SK-N-SH treated with all-trans-retinoic acid at 6 μM for 48 hours (cell line): Measurements from ENCODE around the gene TMOD2.

Source experiments
- ARNTL ChIP-seq: fragments of 450-650 bp; formaldehyde crosslinking; IDR thresholded peaks from 2 replicates; pipeline ENCODE4 v1.5.0; 2020; ENCODE audit warnings: low read depth, mild to moderate bottlenecking, moderate library complexity, borderline replicate concordance
- BACH2 ChIP-seq: fragments of 250-450 bp; sonication (Bioruptor Pico); IDR thresholded peaks from 2 replicates; pipeline ENCODE4 v1.9.0; 2021; ENCODE audit warnings: mild to moderate bottlenecking, borderline replicate concordance
- CREB5 ChIP-seq: fragments of 250-450 bp; sonication (Bioruptor Pico); IDR thresholded peaks from 2 replicates; pipeline ENCODE4 v1.5.1; 2020; ENCODE audit warnings: low read depth, mild to moderate bottlenecking, moderate library complexity
- ESRRG ChIP-seq: fragments of 250-450 bp; sonication (Bioruptor Pico); IDR thresholded peaks from 2 replicates; pipeline ENCODE4 v1.6.1; 2021; ENCODE audit warnings: mild to moderate bottlenecking
- PATZ1 ChIP-seq: fragments of 250-450 bp; sonication (Bioruptor Pico); IDR thresholded peaks from 2 replicates; pipeline ENCODE4 v1.8.0; 2020; ENCODE audit warnings: mild to moderate bottlenecking, moderate library complexity, borderline replicate concordance
- RARB ChIP-seq: fragments of 250-450 bp; sonication (Bioruptor Pico); IDR thresholded peaks from 2 replicates; pipeline ENCODE4 v1.8.0; 2021; ENCODE audit warnings: mild to moderate bottlenecking, moderate library complexity
- TOX ChIP-seq: fragments of 250-450 bp; sonication (Bioruptor Pico); IDR thresholded peaks from 2 replicates; pipeline ENCODE4 v1.8.0; 2021; ENCODE audit warnings: mild to moderate bottlenecking, moderate library complexity, borderline replicate concordance
- ZC3H10 ChIP-seq: fragments of 250-450 bp; sonication (Bioruptor Pico); IDR thresholded peaks from 2 replicates; pipeline ENCODE4 v1.5.1; 2021; ENCODE audit warnings: mild to moderate bottlenecking, moderate library complexity
- ZFP3 ChIP-seq: fragments of 250-450 bp; sonication (Bioruptor Pico); IDR thresholded peaks from 2 replicates; pipeline ENCODE4 v1.5.0; 2020; ENCODE audit warnings: mild to moderate bottlenecking, moderate library complexity
- ZFP30 ChIP-seq: fragments of 450-650 bp; formaldehyde crosslinking; IDR thresholded peaks from 2 replicates; pipeline ENCODE4 v1.5.0; 2022; ENCODE audit warnings: mild to moderate bottlenecking, moderate library complexity
- ZNF565 ChIP-seq: fragments of 450-650 bp; formaldehyde crosslinking; conservative IDR thresholded peaks from 2 replicates; pipeline ENCODE4 v1.5.0; 2020; ENCODE audit warnings: low read depth, mild to moderate bottlenecking, moderate library complexity
- ZNF70 ChIP-seq: fragments of 450-650 bp; formaldehyde crosslinking; IDR thresholded peaks from 2 replicates; pipeline ENCODE4 v1.5.0; 2020; ENCODE audit warnings: mild to moderate bottlenecking, moderate library complexity

DNA sequence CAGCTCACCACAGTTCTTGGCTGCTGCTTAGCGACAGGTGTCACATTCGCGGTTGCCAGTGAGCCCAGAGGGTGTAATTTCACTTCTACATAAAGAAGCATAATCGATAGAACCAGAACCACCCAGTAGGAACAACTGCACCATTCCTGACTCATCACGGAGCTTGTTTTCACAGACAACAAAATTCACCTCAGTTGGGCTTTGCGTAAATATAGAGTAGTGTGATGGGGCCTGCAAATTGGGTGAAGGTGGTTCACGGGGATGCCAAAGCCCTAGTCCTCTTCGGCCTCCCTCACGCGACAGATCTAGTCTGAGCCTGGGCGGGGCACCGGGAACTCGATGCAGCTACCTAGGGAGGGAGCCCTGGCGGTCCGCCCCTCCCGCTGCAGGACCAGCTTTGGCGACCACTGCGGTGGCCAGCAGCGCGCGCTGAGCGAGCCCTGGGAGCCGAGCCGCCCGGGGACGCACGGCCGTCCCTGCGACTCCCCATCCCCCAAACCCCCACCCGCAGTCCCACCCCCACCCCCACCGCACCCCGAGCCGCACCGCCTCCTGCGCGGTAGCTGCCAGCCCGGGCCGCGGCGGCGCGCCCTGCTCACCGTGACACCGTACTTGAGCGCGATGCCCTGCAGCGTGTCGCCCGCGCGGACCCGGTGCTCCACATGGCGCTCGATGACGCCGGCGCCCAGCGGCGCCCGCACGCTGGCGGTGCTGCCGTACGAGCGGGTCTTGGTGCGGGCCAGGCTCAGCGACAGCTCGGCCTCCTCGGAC lies 14.5 kb upstream of the TMOD2 start:
- no peak for TF ChIP-seq PATZ1
- no peak for TF ChIP-seq ESRRG (CRISPR knock-in tag)
- no peak for TF ChIP-seq RARB
- no peak for TF ChIP-seq ZFP3 (CRISPR knock-in tag)
- no peak for TF ChIP-seq ZFP30 (CRISPR knock-in tag)
- TF ChIP-seq ARNTL: no peak
- no peak for TF ChIP-seq BACH2
- TF ChIP-seq ZNF565 (CRISPR knock-in tag): no peak
- no peak for TF ChIP-seq ZNF70 (CRISPR knock-in tag)
- TF ChIP-seq CREB5 (CRISPR knock-in tag): no peak
- TF ChIP-seq TOX: no peak
- no peak for TF ChIP-seq ZC3H10 (CRISPR knock-in tag)
